IMR-90 (cell line): ENCODE results near the gene AUTS2.

Source experiments
- BHLHE40 ChIP-seq: fragments of 150-350 bp; IDR thresholded peaks from 2 replicates; pipeline ENCODE4 v1.6.1; 2016; ENCODE audit warnings: mild to moderate bottlenecking, low read depth, low read length
- CEBPB ChIP-seq: IDR thresholded peaks from 2 replicates; pipeline ENCODE4 v1.6.1; 2012; ENCODE audit warnings: low read depth, low read length, improper control_type of control experiment
- CHD1 ChIP-seq: IDR thresholded peaks from 2 replicates; pipeline ENCODE4 v1.6.1; 2012; ENCODE audit warnings: low read depth, low read length, improper control_type of control experiment
- ELK1 ChIP-seq: fragments of 150-350 bp; IDR thresholded peaks from 2 replicates; pipeline ENCODE4 v1.6.1; 2016; ENCODE audit warnings: low read depth, mild to moderate bottlenecking, low read length, moderate library complexity, borderline replicate concordance
- FOS ChIP-seq: fragments of 150-350 bp; IDR thresholded peaks from 2 replicates; pipeline ENCODE4 v1.6.1; 2016; ENCODE audit warnings: low read depth, low read length
- MAZ ChIP-seq: IDR thresholded peaks from 2 replicates; pipeline ENCODE4 v1.6.1; 2012; ENCODE audit warnings: low read depth, mild to moderate bottlenecking, low read length, improper control_type of control experiment, moderate library complexity, borderline replicate concordance
- MXI1 ChIP-seq: IDR thresholded peaks from 2 replicates; pipeline ENCODE4 v1.6.1; 2012; ENCODE audit warnings: low read depth, mild to moderate bottlenecking, low read length, moderate library complexity, borderline replicate concordance
- POLR2A ChIP-seq: IDR thresholded peaks from 2 replicates; pipeline ENCODE4 v1.6.1; 2012; ENCODE audit warnings: mild to moderate bottlenecking, low read depth, low read length
- RAD21 ChIP-seq: IDR thresholded peaks from 2 replicates; pipeline ENCODE4 v1.6.1; 2012; ENCODE audit warnings: low read length, improper control_type of control experiment
- RCOR1 ChIP-seq: IDR thresholded peaks from 2 replicates; pipeline ENCODE4 v1.6.1; 2012; ENCODE audit warnings: mild to moderate bottlenecking, low read length, improper control_type of control experiment; ENCODE audit not compliant: insufficient replicate concordance
- SMC3 ChIP-seq: fragments of 150-350 bp; IDR thresholded peaks from 2 replicates; pipeline ENCODE4 v1.6.1; 2016; ENCODE audit warnings: low read depth, mild to moderate bottlenecking, antibody characterized with exemption, low read length, moderate library complexity
- TF ChIP-seq, protein P1 (sequence below): conservative IDR thresholded peaks from 2 replicates; pipeline ENCODE4 v1.5.1; 2012; ENCODE audit warnings: mild to moderate bottlenecking, low read depth, low read length, improper control_type of control experiment
- TF ChIP-seq, protein P2 (sequence below): fragments of 150-350 bp; IDR thresholded peaks from 2 replicates; pipeline ENCODE4 v1.6.1; 2017; ENCODE audit warnings: mild to moderate bottlenecking, antibody characterized with exemption, low read length, low read depth

GRCh38 chr7:69782917-69783684 is 184.8 kb downstream of the AUTS2 start:
- TF ChIP-seq CHD1: no peak
- TF ChIP-seq, protein P1, sequence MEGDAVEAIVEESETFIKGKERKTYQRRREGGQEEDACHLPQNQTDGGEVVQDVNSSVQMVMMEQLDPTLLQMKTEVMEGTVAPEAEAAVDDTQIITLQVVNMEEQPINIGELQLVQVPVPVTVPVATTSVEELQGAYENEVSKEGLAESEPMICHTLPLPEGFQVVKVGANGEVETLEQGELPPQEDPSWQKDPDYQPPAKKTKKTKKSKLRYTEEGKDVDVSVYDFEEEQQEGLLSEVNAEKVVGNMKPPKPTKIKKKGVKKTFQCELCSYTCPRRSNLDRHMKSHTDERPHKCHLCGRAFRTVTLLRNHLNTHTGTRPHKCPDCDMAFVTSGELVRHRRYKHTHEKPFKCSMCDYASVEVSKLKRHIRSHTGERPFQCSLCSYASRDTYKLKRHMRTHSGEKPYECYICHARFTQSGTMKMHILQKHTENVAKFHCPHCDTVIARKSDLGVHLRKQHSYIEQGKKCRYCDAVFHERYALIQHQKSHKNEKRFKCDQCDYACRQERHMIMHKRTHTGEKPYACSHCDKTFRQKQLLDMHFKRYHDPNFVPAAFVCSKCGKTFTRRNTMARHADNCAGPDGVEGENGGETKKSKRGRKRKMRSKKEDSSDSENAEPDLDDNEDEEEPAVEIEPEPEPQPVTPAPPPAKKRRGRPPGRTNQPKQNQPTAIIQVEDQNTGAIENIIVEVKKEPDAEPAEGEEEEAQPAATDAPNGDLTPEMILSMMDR: no peak
- no peak for TF ChIP-seq RCOR1
- no peak for TF ChIP-seq SMC3
- no peak for TF ChIP-seq RAD21
- no peak for TF ChIP-seq POLR2A
- no peak for TF ChIP-seq MXI1
- TF ChIP-seq CEBPB: no peak
- TF ChIP-seq ELK1: no peak
- TF ChIP-seq FOS: no peak
- no peak for TF ChIP-seq MAZ
- TF ChIP-seq BHLHE40: no peak
- TF ChIP-seq, protein P2, sequence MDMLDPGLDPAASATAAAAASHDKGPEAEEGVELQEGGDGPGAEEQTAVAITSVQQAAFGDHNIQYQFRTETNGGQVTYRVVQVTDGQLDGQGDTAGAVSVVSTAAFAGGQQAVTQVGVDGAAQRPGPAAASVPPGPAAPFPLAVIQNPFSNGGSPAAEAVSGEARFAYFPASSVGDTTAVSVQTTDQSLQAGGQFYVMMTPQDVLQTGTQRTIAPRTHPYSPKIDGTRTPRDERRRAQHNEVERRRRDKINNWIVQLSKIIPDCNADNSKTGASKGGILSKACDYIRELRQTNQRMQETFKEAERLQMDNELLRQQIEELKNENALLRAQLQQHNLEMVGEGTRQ: no peak
